HCT116 (cell line): Measurements from ENCODE around the gene PRCP. TPM values are rescaled to one million over a fixed set of nuclear protein-coding genes. Genes with fewer than 3 reads are reported as not detected.

Experiments used
- ATAC-seq: fragments of 200-7000 bp; cut with Tn5 transposase; 2 replicates; pipeline ENCODE4 v1.9.1; 2020; ENCODE audit warnings: mild to moderate bottlenecking, moderate library complexity
- BruUV-seq: library from RNA; stranded (reverse); fragments of 400-500 nt; replicated peaks from 2 replicates; lab custom pipeline; 2021; lab: Mats Ljungman, UMichigan
- CTCF ChIA-PET: fragments of 300-600 bp; sonication (Branson Sonifier 250); formaldehyde crosslinking; loops from one replicate; lab custom pipeline; 2021; ENCODE audit warnings: antibody characterized with exemption; lab: Charles Lee
- POLR2A ChIA-PET: fragments of 300-600, 350-600 bp; sonication (Branson Sonifier 250); formaldehyde crosslinking; loops from one replicate; lab custom pipeline; 2021; ENCODE audit warnings: antibody characterized with exemption; lab: Charles Lee
- RAD21 ChIA-PET, 2 experiments: fragments of 300-600 bp; sonication (Branson Sonifier 250); formaldehyde crosslinking; loops; one replicate each; lab custom pipeline; 2023; ENCODE audit warnings: low total read pairs in 2 of 2; ENCODE audit not compliant: uncharacterized antibody in 2 of 2, unreplicated experiment in 2 of 2, low non-redundant PET in 1 of 2; lab: Charles Lee
- DNase-seq: peaks from one replicate; pipeline ENCODE4 v3.0.0-alpha.2; 2010; ENCODE audit warnings: low read depth, low spot score
- H2AFZ ChIP-seq: fragments of 200-600 bp; shearing (Covaris generic), sonication (generic); 2 replicates; pipeline ENCODE4 v1.6.1; 2017; ENCODE audit warnings: low read depth, mixed run types, mixed read lengths, antibody characterized with exemption, low read length; ENCODE audit not compliant: poor library complexity, severe bottlenecking
- H3K27ac ChIP-seq: 2 replicates; pipeline ENCODE4 v1.5.1; 2012; ENCODE audit warnings: low read depth, low read length
- H3K27me3 ChIP-seq: fragments of 200-600 bp; sonication (generic); 2 replicates; pipeline ENCODE4 v1.6.1; 2016; ENCODE audit warnings: mixed run types, low read length, mixed read lengths; ENCODE audit not compliant: insufficient read depth
- H3K36me3 ChIP-seq, 2 experiments: fragments of 200-500 bp in 1 of 2; fragments of 200-600 bp in 1 of 2; sonication (Bioruptor generic) in 1 of 2; sonication (generic) in 1 of 2; 2 replicates each; pipeline versions ENCODE4 v1.5.1 to v1.6.1; 2014 to 2016; ENCODE audit warnings: low read length in 2 of 2, inconsistent platforms in 1 of 2, mixed read lengths in 1 of 2, mixed run types in 1 of 2; ENCODE audit not compliant: insufficient read depth in 2 of 2, control insufficient read depth in 1 of 2
- H3K4me1 ChIP-seq, 2 experiments: fragments of 200-600 bp in 1 of 2; sonication (generic) in 1 of 2; 2 replicates each; pipeline versions ENCODE4 v1.5.1 to v1.6.1; 2012 to 2017; ENCODE audit warnings: low read length in 2 of 2, inconsistent platforms in 1 of 2, mild to moderate bottlenecking in 1 of 2, mixed read lengths in 1 of 2, mixed run types in 1 of 2, moderate library complexity in 1 of 2; ENCODE audit not compliant: insufficient read depth in 2 of 2, control insufficient read depth in 1 of 2
- H3K4me2 ChIP-seq: fragments of 200-600 bp; sonication (generic); 2 replicates; pipeline ENCODE4 v1.6.1; 2017; ENCODE audit warnings: mixed run types, low read length, mixed read lengths
- H3K4me3 ChIP-seq, 2 experiments: fragments of 200-600 bp in 1 of 2; sonication (generic) in 1 of 2; replicated peaks in 1 of 2; 2 replicates each; pipeline ENCODE4 v1.5.1; 2011 to 2016; ENCODE audit warnings: low read length in 2 of 2, control low read depth in 1 of 2, low read depth in 1 of 2, mild to moderate bottlenecking in 1 of 2, mixed read lengths in 1 of 2, mixed run types in 1 of 2
- H3K79me2 ChIP-seq: fragments of 200-600 bp; sonication (generic); 2 replicates; pipeline ENCODE4 v1.6.1; 2017; ENCODE audit warnings: mild to moderate bottlenecking, mixed run types, low read length, moderate library complexity, mixed read lengths; ENCODE audit not compliant: insufficient read depth
- H3K9ac ChIP-seq: fragments of 200-600 bp; sonication (generic); 2 replicates; pipeline ENCODE4 v1.6.1; 2016; ENCODE audit warnings: low read length, mixed read lengths
- H3K9me2 ChIP-seq: fragments of 200-600 bp; sonication (generic), shearing (Covaris generic); 2 replicates; pipeline ENCODE4 v1.6.1; 2017; ENCODE audit warnings: mixed run types, mild to moderate bottlenecking, moderate library complexity; ENCODE audit not compliant: insufficient read depth
- H3K9me3 ChIP-seq, 2 experiments: fragments of 200-500 bp in 1 of 2; fragments of 200-600 bp in 1 of 2; sonication (Bioruptor generic) in 1 of 2; sonication (generic) in 1 of 2; 2 replicates each; pipeline ENCODE4 v1.6.1; 2014 to 2017; ENCODE audit warnings: low read length in 2 of 2, mixed read lengths in 2 of 2, inconsistent platforms in 1 of 2, low read depth in 1 of 2, mild to moderate bottlenecking in 1 of 2, mixed run types in 1 of 2, moderate library complexity in 1 of 2; ENCODE audit not compliant: control insufficient read depth in 1 of 2, insufficient read depth in 1 of 2
- H4K20me1 ChIP-seq: fragments of 200-600 bp; sonication (generic), shearing (Covaris generic); 2 replicates; pipeline ENCODE4 v1.6.1; 2017; ENCODE audit warnings: mixed run types, mild to moderate bottlenecking, moderate library complexity; ENCODE audit not compliant: insufficient read depth
- ATF3 ChIP-seq: IDR thresholded peaks from 2 replicates; pipeline ENCODE4 v1.6.1; 2012
- CBX3 ChIP-seq: IDR thresholded peaks from 2 replicates; pipeline ENCODE4 v1.6.1; 2012; ENCODE audit warnings: low read depth
- CEBPB ChIP-seq: IDR thresholded peaks from 2 replicates; pipeline ENCODE4 v1.6.1; 2012; ENCODE audit warnings: low read depth
- CTCF ChIP-seq, 3 experiments: fragments of 200-600 bp in 1 of 3; sonication (generic) in 1 of 3; IDR thresholded peaks in 2 of 3; conservative IDR thresholded peaks in 1 of 3; 2 replicates each; pipeline ENCODE4 v1.5.1; 2012 to 2017; ENCODE audit warnings: low read depth in 2 of 3, low read length in 2 of 3, antibody characterized with exemption in 1 of 3, borderline replicate concordance in 1 of 3, control low read depth in 1 of 3, mild to moderate bottlenecking in 1 of 3, mixed read lengths in 1 of 3, mixed run types in 1 of 3, moderate library complexity in 1 of 3; ENCODE audit not compliant: insufficient read depth in 1 of 3
- EGR1 ChIP-seq: IDR thresholded peaks from 2 replicates; pipeline ENCODE4 v1.6.1; 2012; ENCODE audit warnings: low read depth
- EZH2 ChIP-seq: fragments of 200-600 bp; sonication (generic); IDR thresholded peaks from 2 replicates; pipeline ENCODE4 v1.6.1; 2017; ENCODE audit warnings: antibody characterized with exemption, mixed run types
- EZH2phosphoT487 ChIP-seq: fragments of 200-600 bp; IDR thresholded peaks from 2 replicates; pipeline ENCODE4 v1.6.1; 2018; ENCODE audit warnings: antibody characterized with exemption, borderline replicate concordance
- POLR2A ChIP-seq: IDR thresholded peaks from 2 replicates; pipeline ENCODE4 v1.7.0; 2011; ENCODE audit warnings: borderline replicate concordance; ENCODE audit not compliant: insufficient read depth, insufficient read length; ENCODE audit errors: extremely low read depth
- POLR2AphosphoS5 ChIP-seq: IDR thresholded peaks from 2 replicates; pipeline ENCODE4 v1.6.1; 2011; ENCODE audit warnings: mild to moderate bottlenecking, low read depth, low read length, moderate library complexity
- REST ChIP-seq: IDR thresholded peaks from 2 replicates; pipeline ENCODE4 v1.6.1; 2012; ENCODE audit warnings: low read depth
- SP1 ChIP-seq: IDR thresholded peaks from 2 replicates; pipeline ENCODE4 v1.6.1; 2012; ENCODE audit warnings: low read depth
- SRF ChIP-seq: IDR thresholded peaks from 2 replicates; pipeline ENCODE4 v1.6.1; 2012; ENCODE audit warnings: low read depth
- YY1 ChIP-seq: IDR thresholded peaks from 2 replicates; pipeline ENCODE4 v1.6.1; 2011; ENCODE audit warnings: low read length, low read depth, moderate library complexity, mild to moderate bottlenecking; ENCODE audit not compliant: insufficient replicate concordance; ENCODE audit errors: extremely low read depth
- ZBTB33 ChIP-seq: IDR thresholded peaks from 2 replicates; pipeline ENCODE4 v1.6.1; 2011; ENCODE audit warnings: mild to moderate bottlenecking, low read length, moderate library complexity; ENCODE audit not compliant: insufficient replicate concordance; ENCODE audit errors: extremely low read depth
- ZFX ChIP-seq: fragments of 450-650 bp; IDR thresholded peaks from 2 replicates; pipeline ENCODE4 v1.6.1; 2017
- ZNF274 ChIP-seq: fragments of 200-500 bp; sonication (Bioruptor generic); IDR thresholded peaks from 2 replicates; pipeline ENCODE4 v1.6.1; 2014; ENCODE audit warnings: mild to moderate bottlenecking, low read depth, low read length, inconsistent platforms
- intact Hi-C: fragments of 100-400 bp; cut with micrococcal nuclease; formaldehyde crosslinking; loops from 2 replicates; pipeline ENCODE4 v1.10.0; 2022
- total RNA-seq: library from RNA; stranded (reverse); gene quantifications from one replicate; pipeline ENCODE4 v1.2.1, GENCODE V29; 2021; ENCODE audit not compliant: unreplicated experiment

PRCP gene
- total RNA-seq, 1 experiment from 2014 or later, result 50.0 TPM

- TF ChIP-seq CTCF (IDR thresholded peaks at IDR 0.05 in 2 of 3, conservative IDR thresholded peaks at IDR 0.05 in 1 of 3; ENCODE audit: borderline replicate concordance in 1 of 3, insufficient read depth in 1 of 3, low read depth in 2 of 3, low read length in 2 of 3) (no peak), POLR2A (no peak), REST (no peak), YY1 (no peak)
Measured at GRCh38 chr11:82815406-82815805, 84.8 kb downstream of the PRCP start (continued).

GRCh38 chr11:82814379-82814778 lies 85.9 kb downstream of the PRCP start:
- H3K4me2 ChIP-seq, result no peak overlapping the region
- BruUV-seq, result no TSS peak
- peaks cover 57% of the 10 kb centered on the region for H3K27me3 ChIP-seq
- H2AFZ ChIP-seq, result no peak overlapping the region
- RAD21 ChIA-PET, result no interaction called here
- CTCF ChIA-PET, result no interaction called here
- H3K79me2 ChIP-seq, result no peaks in the 10 kb centered on the region
- H3K4me1 ChIP-seq, result no peaks in the 10 kb centered on the region
- intact Hi-C loops, result no loop called here
- POLR2A ChIA-PET, result no interaction called here
- no peak for DNase-seq
- H4K20me1 ChIP-seq, result no peaks in the 10 kb centered on the region
- no peak overlapping the region for H3K27ac ChIP-seq
- no peaks in the 10 kb centered on the region for H3K9me2 ChIP-seq
- ATAC-seq, result no peak
- H3K36me3 ChIP-seq, result no peaks in the 10 kb centered on the region
- no peaks in the 10 kb centered on the region for H3K9me3 ChIP-seq
- H3K9ac ChIP-seq, result no peak overlapping the region
- no peak overlapping the region for H3K4me3 ChIP-seq
- TF ChIP-seq POLR2AphosphoS5, result no peak
- TF ChIP-seq ATF3, result no peak
- no peak for TF ChIP-seq ZFX
- TF ChIP-seq EZH2, result no peak
- TF ChIP-seq ZNF274, result no peak
- TF ChIP-seq EZH2phosphoT487, result no peak
- no peak for TF ChIP-seq EGR1
- TF ChIP-seq CTCF (IDR thresholded peaks at IDR 0.05 in 2 of 3, conservative IDR thresholded peaks at IDR 0.05 in 1 of 3; ENCODE audit: borderline replicate concordance in 1 of 3, insufficient read depth in 1 of 3, low read depth in 2 of 3, low read length in 2 of 3), result no peak
- TF ChIP-seq ZBTB33, result no peak
- no peak for TF ChIP-seq CEBPB
- no peak for TF ChIP-seq SP1
- no peak for TF ChIP-seq CBX3
- TF ChIP-seq SRF, result no peak
